SW480 (cell line): ENCODE data around the gene RAB20.
A peak's percentile ranks its signal among the peaks of the same experiment; 100 is the strongest.
"Not testable (repeated sequence)": the region's sequence is repeated elsewhere in the genome, so short reads cannot be mapped to it uniquely, and the experiment has no call there.

Experiments used
- DNase-seq: peaks from one replicate; pipeline ENCODE4 v3.0.0-alpha.2; 2016; ENCODE audit warnings: low spot score

RAB20 gene

GRCh38 chr13:110490009-110490770 lies 71.3 kb downstream of the RAB20 start:
- DNase-seq: no peak

- DNase-seq: not testable (repeated sequence)
Observed at GRCh38 chr13:110486880-110487279, 74.6 kb downstream of the RAB20 start.

GRCh38 chr13:110486061-110486715 lies 75.3 kb downstream of the RAB20 start:
- no peak for DNase-seq

- peak; percentile 87 for DNase-seq
Observed at GRCh38 chr13:110485604-110486003, 75.9 kb downstream of the RAB20 start.

GRCh38 chr13:110484290-110485048 lies 77.1 kb downstream of the RAB20 start:
- no peak for DNase-seq

- DNase-seq: no peak
Observed at GRCh38 chr13:110483386-110483968, 78.0 kb downstream of the RAB20 start.

- no peak for DNase-seq
Observed at GRCh38 chr13:110480161-110480560, 81.4 kb downstream of the RAB20 start.

GRCh38 chr13:110479648-110480047 lies 81.9 kb downstream of the RAB20 start:
- no peak for DNase-seq

GRCh38 chr13:110479215-110479545 lies 82.3 kb downstream of the RAB20 start:
- no peak for DNase-seq

- DNase-seq: no peak
Observed at GRCh38 chr13:110478405-110479214, 82.9 kb downstream of the RAB20 start.

GRCh38 chr13:110477706-110478245 lies 83.7 kb downstream of the RAB20 start:
- DNase-seq: no peak

- no peak for DNase-seq
Observed at GRCh38 chr13:110476220-110476617, 85.3 kb downstream of the RAB20 start.

GRCh38 chr13:110475550-110476219 lies 85.8 kb downstream of the RAB20 start:
- no peak for DNase-seq

- no peak for DNase-seq
Observed at GRCh38 chr13:110475117-110475516, 86.4 kb downstream of the RAB20 start.

GRCh38 chr13:110474713-110475112 lies 86.8 kb downstream of the RAB20 start:
- DNase-seq: no peak
